AG09319 (cell line): Measurements from ENCODE around the gene AP2A1.
"Not testable (repeated sequence)": the region's sequence is repeated elsewhere in the genome, so short reads cannot be mapped to it uniquely, and the experiment has no call there.

Source experiments
- DNase-seq: peaks from one replicate; pipeline ENCODE4 v3.0.0-alpha.2; 2010; ENCODE audit warnings: low read depth; ENCODE audit errors: extremely low read depth
- TF ChIP-seq, protein P1 (sequence below): IDR thresholded peaks from 2 replicates; pipeline ENCODE4 v1.5.1; 2011; ENCODE audit warnings: low read depth, mild to moderate bottlenecking, inconsistent platforms, low read length, moderate library complexity

Gene AP2A1

GRCh38 chr19:49766930-49767299 lies at the start of gene AP2A1:
TSS of gene AP2A1 (plus strand) at chr19:49767001. CDS start at chr19:49767134, 133 bp downstream.
- TF ChIP-seq, protein P1, sequence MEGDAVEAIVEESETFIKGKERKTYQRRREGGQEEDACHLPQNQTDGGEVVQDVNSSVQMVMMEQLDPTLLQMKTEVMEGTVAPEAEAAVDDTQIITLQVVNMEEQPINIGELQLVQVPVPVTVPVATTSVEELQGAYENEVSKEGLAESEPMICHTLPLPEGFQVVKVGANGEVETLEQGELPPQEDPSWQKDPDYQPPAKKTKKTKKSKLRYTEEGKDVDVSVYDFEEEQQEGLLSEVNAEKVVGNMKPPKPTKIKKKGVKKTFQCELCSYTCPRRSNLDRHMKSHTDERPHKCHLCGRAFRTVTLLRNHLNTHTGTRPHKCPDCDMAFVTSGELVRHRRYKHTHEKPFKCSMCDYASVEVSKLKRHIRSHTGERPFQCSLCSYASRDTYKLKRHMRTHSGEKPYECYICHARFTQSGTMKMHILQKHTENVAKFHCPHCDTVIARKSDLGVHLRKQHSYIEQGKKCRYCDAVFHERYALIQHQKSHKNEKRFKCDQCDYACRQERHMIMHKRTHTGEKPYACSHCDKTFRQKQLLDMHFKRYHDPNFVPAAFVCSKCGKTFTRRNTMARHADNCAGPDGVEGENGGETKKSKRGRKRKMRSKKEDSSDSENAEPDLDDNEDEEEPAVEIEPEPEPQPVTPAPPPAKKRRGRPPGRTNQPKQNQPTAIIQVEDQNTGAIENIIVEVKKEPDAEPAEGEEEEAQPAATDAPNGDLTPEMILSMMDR, result no peak
- no peak for DNase-seq

- DNase-seq, result no peak
- TF ChIP-seq, protein P1, result no peak
These were observed 48.3 kb upstream of the AP2A1 start for GRCh38 chr19:49718511-49718910.

DNA sequence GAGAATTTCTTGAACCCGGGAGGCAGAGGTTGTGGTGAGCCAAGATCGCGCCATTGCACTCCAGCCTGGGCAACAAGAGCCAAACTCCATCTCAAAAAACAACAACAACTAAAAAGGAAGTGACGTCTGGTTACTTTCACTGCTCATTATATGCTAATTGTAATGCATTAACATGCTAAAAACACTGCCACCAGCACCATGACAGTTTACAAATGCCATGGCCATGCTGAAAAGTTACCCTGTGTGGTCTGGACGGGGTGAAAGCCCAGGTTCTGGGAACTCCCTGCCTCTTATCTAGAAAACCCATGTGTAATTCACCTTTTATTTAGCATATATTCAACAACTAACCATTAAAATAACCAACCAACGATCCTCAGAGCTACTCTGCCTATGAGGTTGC lies 47.8 kb upstream of the AP2A1 start:
- TF ChIP-seq, protein P1, result no peak
- no peak for DNase-seq

GRCh38 chr19:49719420-49719819 lies 47.4 kb upstream of the AP2A1 start:
- not testable (repeated sequence) for DNase-seq

DNA sequence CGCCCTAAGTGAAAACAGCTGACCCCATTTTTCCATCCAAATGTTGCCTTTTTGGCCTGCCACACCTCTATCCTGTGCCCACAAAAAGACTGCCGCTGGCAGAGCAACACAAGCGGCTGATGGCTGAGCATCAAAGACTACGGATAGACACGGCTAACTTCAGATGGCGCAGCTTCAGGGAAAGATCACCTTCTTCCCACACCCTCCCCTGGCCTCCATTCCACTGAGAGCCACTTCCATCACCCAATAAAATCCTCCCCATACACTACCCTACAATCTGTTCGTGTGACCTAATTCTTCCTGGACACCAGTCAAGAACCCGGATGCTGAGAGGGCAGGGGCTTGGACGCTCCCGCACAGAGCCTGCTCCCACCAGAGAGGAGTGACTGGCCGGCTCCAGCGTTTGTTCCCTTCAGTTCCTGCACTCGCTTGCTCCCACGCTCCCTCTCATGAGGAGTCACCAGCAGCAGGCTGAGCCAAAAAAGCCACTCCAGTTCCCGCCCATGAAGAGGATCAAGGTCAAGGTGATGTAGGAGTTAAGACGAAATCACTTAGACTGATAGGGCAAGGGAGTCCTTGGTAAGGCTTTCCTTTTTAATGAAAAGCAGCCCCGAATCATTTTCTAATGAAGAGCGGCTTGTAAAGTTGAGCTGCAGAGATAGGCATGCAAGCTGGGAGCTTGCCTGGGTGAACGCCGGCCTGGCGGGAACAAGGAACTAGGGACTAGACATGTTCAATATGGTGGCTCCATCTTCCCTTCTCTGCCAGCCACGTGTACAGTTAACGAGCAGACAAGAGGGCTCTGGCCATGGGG lies 39.4 kb upstream of the AP2A1 start:
- TF ChIP-seq, protein P1, result no peak
- DNase-seq, result peak; percentile 23

- DNase-seq, result no peak
- TF ChIP-seq, protein P1, result no peak
These were observed 36.6 kb upstream of the AP2A1 start for GRCh38 chr19:49730166-49730565.

DNA sequence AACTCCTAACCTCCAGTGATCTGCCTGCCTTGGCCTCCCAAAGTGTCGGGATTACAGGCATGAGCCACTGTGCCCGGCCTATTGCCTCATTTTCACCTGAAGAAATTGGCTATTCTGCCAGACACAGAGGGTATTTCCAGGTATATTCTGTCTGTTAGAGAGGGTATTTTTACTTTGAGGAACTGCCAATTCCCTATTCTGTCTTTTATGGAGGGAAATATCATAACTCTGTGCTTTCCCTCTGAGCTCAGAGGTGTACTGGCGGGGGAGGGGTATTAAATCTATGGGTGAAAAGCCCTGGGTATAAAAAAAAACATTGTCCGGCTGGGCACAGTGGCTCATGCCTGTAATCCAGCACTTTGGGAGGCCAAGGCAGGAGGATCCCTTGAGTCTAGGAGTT lies 28.5 kb upstream of the AP2A1 start:
- DNase-seq, result no peak
- TF ChIP-seq, protein P1, result no peak

DNA sequence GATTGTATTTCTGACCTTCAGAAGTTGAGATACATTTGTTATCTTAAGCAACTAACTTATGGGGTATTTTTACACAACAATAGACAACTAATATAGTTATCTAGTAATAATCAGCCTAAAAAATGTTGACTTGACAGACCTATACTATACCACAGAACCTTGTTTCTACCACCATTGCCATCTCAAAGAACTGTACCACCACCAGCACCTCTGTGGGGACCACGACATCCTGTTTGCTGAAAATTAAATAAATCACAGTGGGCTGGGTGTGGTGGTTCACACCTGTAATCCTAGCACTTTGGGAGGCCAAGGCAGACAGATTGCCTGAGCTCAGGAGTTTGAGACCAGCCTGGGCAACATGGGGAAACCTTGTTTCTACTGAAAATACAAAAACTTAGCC lies 27.7 kb upstream of the AP2A1 start:
- no peak for DNase-seq
- TF ChIP-seq, protein P1, result no peak
